Hepatocyte (in vitro differentiated cells): ENCODE measurements around the gene PPP1R9A. TPM values are rescaled to one million over a fixed set of nuclear protein-coding genes. Genes with fewer than 3 reads are reported as not detected.
A peak's percentile ranks its signal among the peaks of the same experiment; 100 is the strongest.

Source experiments
- DNase-seq: peaks from one replicate; pipeline ENCODE4 v3.0.0-alpha.2; 2016; ENCODE audit warnings: low spot score
- H2AFZ ChIP-seq: fragments of 200-600 bp; sonication (generic); 2 replicates; pipeline ENCODE4 v1.6.0; 2016; ENCODE audit warnings: antibody characterized with exemption, mild to moderate bottlenecking
- H3K27ac ChIP-seq: fragments of 200-600 bp; sonication (generic); 2 replicates; pipeline ENCODE4 v1.5.1; 2016; ENCODE audit warnings: mild to moderate bottlenecking
- H3K27me3 ChIP-seq: fragments of 200-600 bp; sonication (generic); 2 replicates; pipeline ENCODE4 v1.6.1; 2016
- H3K36me3 ChIP-seq: fragments of 200-600 bp; sonication (generic); replicated peaks from 2 replicates; pipeline ENCODE4 v1.5.1; 2016; ENCODE audit warnings: low read depth; ENCODE audit not compliant: insufficient read depth
- H3K4me1 ChIP-seq: fragments of 200-600 bp; sonication (generic); 2 replicates; pipeline ENCODE4 v1.5.1; 2016; ENCODE audit warnings: mild to moderate bottlenecking, moderate library complexity; ENCODE audit not compliant: insufficient read depth
- H3K4me2 ChIP-seq: fragments of 200-600 bp; sonication (generic); 2 replicates; pipeline ENCODE4 v1.6.0; 2016
- H3K4me3 ChIP-seq: fragments of 200-600 bp; sonication (generic); 2 replicates; pipeline ENCODE4 v1.5.1; 2016; ENCODE audit warnings: mild to moderate bottlenecking
- H3K79me2 ChIP-seq: fragments of 200-600 bp; sonication (generic); 2 replicates; pipeline ENCODE4 v1.6.0; 2017; ENCODE audit warnings: mild to moderate bottlenecking
- H3K9me2 ChIP-seq: fragments of 200-600 bp; sonication (generic); replicated peaks from 2 replicates; pipeline ENCODE4 v1.6.0; 2017; ENCODE audit warnings: mild to moderate bottlenecking; ENCODE audit not compliant: insufficient read depth
- H3K9me3 ChIP-seq: fragments of 200-600 bp; sonication (generic); 2 replicates; pipeline ENCODE4 v1.5.1; 2016; ENCODE audit warnings: low read depth, mild to moderate bottlenecking
- H4K20me1 ChIP-seq: fragments of 200-600 bp; sonication (generic); 2 replicates; pipeline ENCODE4 v1.6.0; 2016; ENCODE audit warnings: mild to moderate bottlenecking; ENCODE audit not compliant: insufficient read depth, poor library complexity, severe bottlenecking
- EZH2 ChIP-seq: fragments of 200-600 bp; sonication (generic); IDR thresholded peaks from 2 replicates; pipeline ENCODE4 v1.6.1; 2016; ENCODE audit warnings: antibody characterized with exemption, mild to moderate bottlenecking, borderline replicate concordance
- EZH2phosphoT487 ChIP-seq: fragments of 200-600 bp; sonication (generic); IDR thresholded peaks from one replicate; pipeline ENCODE4 v1.6.1; 2018; ENCODE audit warnings: antibody characterized with exemption, mild to moderate bottlenecking, low read depth, moderate library complexity; ENCODE audit not compliant: unreplicated experiment, severe bottlenecking
- WGBS: methylation state at CpG from one replicate; pipeline ENCODE4 v1.1.6; 2016; ENCODE audit warnings: low lambda C conversion rate; ENCODE audit errors: missing lambda C conversion rate; 5-methylcytosine and 5-hydroxymethylcytosine counted together
- polyA plus RNA-seq: library from polyadenylated mRNA; unstranded; fragments of >200 nt; fragmentation: Nextera tagmentation; extraction: Ambion mirVana; gene quantifications from 2 replicates; pipeline ENCODE4 v1.2.1, GENCODE V29; 2016
- total RNA-seq: library from RNA; depleted of rRNA; stranded (reverse); fragments of >200 nt; gene quantifications from 2 replicates; pipeline ENCODE4 v1.2.3, GENCODE V29; 2014
- TF ChIP-seq, protein P1 (sequence below): fragments of 200-600 bp; sonication (generic); IDR thresholded peaks from 2 replicates; pipeline ENCODE4 v1.5.1; 2016; ENCODE audit warnings: antibody characterized with exemption, mild to moderate bottlenecking; ENCODE audit not compliant: poor library complexity

The PPP1R9A gene
- total and polyA plus RNA-seq, 2 experiments from 2014 or later, result 11.7 to 25.7 TPM

DNA sequence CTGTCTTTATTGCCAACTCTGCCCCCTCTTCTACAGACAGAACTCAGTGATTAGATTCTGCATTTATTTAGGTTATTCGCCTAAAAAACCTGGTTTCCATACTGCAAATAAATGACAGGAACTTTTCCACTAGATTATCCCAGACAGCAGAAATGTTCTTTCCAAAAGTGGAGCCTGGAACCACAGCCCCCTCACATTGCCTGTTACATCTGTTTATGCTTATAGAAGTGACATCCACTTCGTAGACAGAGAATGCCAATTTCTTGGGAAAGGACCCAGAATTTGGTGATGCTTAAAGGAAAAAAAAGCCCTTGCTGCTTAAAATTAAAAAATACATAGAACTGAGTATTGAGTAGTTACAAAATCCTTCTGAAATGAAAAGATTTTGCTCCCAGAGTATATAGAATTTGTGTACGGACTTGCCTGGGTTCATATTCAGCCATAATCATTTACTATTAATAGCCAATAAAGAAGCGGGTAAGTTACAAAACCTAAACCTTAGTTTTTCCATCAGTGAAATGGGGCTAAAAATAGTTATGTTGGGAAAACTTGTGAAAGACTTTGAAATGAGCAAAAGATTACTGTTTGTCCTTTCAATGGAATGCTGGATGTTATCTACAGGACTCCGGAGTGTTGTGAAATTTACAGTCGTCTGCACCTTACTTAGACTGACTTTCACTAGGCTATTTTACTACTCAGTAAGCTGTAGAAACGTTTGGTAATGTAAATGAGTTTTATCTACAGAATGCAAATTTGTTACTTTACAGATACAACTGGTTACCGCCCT is 1.1 kb upstream of the PPP1R9A start:
- H3K36me3 ChIP-seq, result no peaks in the 10 kb centered on the region
- no peaks in the 10 kb centered on the region for H3K27me3 ChIP-seq
- H3K4me3 ChIP-seq, result no peak overlapping the region
- H3K27ac ChIP-seq, result peak overlapping the region; percentile 21
- H3K9me3 ChIP-seq, result no peaks in the 10 kb centered on the region
- whole genome bisulfite sequencing, result 53% methylated on average over 8 of the region's 8 CpGs
- peaks cover 25% of the 10 kb centered on the region for H3K79me2 ChIP-seq
- no peak overlapping the region for H2AFZ ChIP-seq
- no peak for TF ChIP-seq EZH2phosphoT487
- no peak for TF ChIP-seq EZH2
- TF ChIP-seq, protein P1, sequence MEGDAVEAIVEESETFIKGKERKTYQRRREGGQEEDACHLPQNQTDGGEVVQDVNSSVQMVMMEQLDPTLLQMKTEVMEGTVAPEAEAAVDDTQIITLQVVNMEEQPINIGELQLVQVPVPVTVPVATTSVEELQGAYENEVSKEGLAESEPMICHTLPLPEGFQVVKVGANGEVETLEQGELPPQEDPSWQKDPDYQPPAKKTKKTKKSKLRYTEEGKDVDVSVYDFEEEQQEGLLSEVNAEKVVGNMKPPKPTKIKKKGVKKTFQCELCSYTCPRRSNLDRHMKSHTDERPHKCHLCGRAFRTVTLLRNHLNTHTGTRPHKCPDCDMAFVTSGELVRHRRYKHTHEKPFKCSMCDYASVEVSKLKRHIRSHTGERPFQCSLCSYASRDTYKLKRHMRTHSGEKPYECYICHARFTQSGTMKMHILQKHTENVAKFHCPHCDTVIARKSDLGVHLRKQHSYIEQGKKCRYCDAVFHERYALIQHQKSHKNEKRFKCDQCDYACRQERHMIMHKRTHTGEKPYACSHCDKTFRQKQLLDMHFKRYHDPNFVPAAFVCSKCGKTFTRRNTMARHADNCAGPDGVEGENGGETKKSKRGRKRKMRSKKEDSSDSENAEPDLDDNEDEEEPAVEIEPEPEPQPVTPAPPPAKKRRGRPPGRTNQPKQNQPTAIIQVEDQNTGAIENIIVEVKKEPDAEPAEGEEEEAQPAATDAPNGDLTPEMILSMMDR, result no peak
- H3K4me2 ChIP-seq, result peak overlapping the region; percentile 78
- H3K4me1 ChIP-seq, result peaks cover 18% of the 10 kb centered on the region
- peak; percentile 34 for DNase-seq
- no peaks in the 10 kb centered on the region for H4K20me1 ChIP-seq
- no peaks in the 10 kb centered on the region for H3K9me2 ChIP-seq

DNA sequence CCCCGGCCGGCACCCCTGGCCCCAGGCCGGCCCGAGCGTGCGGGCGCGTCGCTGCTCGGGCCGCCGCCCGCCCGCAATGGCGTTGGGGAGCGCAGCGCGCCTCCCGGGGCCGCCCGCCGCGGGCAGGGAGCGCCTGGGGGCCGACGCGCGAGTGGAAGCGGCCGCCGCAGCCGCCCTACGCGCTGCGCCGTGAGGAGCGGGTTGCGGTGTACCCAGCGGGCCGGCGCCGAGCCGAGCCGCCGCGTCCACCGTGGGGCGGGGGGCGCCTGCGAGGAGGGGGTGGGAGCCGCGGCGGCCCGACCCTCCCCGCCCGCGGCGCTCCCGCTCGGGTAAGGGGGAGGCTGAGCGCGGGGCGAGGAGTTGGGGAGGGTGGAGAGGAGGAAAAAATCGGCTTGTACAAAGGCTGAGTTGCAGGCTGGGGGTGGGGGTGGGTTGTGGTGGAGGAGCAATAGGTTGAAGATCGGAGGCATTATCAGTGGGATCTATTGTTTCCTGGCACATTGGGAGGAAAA is 473 bp downstream of the PPP1R9A start:
- peaks cover 31% of the 10 kb centered on the region for H3K4me1 ChIP-seq
- DNase-seq, result peak; percentile 52
- H3K27me3 ChIP-seq, result no peaks in the 10 kb centered on the region
- H3K4me3 ChIP-seq, result peak overlapping the region; percentile 87
- H3K27ac ChIP-seq, result peak overlapping the region; percentile 95
- peak overlapping the region; percentile 99 for H2AFZ ChIP-seq
- under 1% methylated on average over 19 of the region's 65 CpGs for WGBS
- H3K9me3 ChIP-seq, result no peaks in the 10 kb centered on the region
- H3K4me2 ChIP-seq, result peak overlapping the region; percentile 93
- peaks cover 41% of the 10 kb centered on the region for H3K79me2 ChIP-seq
- no peaks in the 10 kb centered on the region for H4K20me1 ChIP-seq
- H3K36me3 ChIP-seq, result no peaks in the 10 kb centered on the region
- no peak for TF ChIP-seq EZH2phosphoT487
- TF ChIP-seq, protein P1, result no peak
- TF ChIP-seq EZH2, result no peak
- no peaks in the 10 kb centered on the region for H3K9me2 ChIP-seq

DNA sequence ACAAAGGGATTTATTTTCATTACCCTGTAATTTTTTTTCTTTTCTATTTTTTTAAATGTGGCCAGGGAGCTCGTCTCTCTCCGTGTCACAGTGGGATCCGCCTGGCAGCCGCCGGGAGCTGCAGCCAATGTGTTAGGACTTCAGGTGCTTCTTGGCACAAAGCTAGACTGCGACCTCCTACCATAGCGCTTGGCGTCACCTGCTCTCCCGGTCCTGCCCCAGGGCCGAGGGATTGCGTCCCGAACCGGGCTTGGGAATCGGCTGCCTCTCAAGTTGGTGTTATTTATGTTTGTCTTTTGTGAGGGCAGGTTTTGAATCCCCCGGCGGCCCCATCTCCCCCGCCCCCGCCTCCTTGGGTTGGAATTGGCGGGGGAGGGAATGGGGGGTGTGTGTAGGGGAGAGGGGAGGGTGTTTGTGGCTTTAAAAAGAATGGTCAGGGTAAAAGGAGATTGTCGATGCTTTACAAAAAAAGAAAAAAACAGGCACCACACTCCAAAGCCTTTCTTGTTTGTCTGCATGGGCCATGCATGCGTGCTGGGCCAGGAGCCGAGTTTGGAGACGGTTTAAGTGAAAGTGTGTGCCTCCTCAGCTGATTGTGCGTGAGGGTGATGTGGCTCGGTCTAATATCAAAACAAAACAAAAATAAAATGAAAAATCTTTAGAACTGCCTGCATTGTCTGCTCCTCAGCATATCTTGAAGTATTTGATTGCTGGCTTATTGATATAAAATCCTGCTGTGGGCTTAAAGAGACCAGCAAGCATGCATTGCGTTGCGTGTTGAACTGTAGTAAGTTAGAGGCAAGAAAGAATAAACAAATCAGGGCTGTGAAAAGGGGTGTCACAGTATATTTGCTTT is 1.2 kb downstream of the PPP1R9A start:
- Histone ChIP-seq H3K4me2 (peak overlapping the region; percentile 93), H3K79me2 (peaks cover 48% of the 10 kb centered on the region), H3K4me3 (peak overlapping the region; percentile 87), H2AFZ (peak overlapping the region; percentile 99), H3K27ac (peak overlapping the region; percentile 95), H3K9me3 (no peaks in the 10 kb centered on the region), H3K9me2 (no peaks in the 10 kb centered on the region), H3K27me3 (no peaks in the 10 kb centered on the region), H4K20me1 (no peaks in the 10 kb centered on the region), H3K4me1 (peaks cover 31% of the 10 kb centered on the region), H3K36me3 (no peaks in the 10 kb centered on the region)
- TF ChIP-seq, protein P1, result no peak
- TF ChIP-seq EZH2phosphoT487 (no peak), EZH2 (no peak)
- WGBS, result 4% methylated on average over 18 of the region's 27 CpGs
- DNase-seq, result peak; percentile 61
